ENCODE results near the gene GALNT10. TPM values are rescaled to one million over a fixed set of nuclear protein-coding genes. Genes with fewer than 3 reads are reported as not detected.

The GALNT10 gene
- polyA plus RNA-seq, 1 experiment: 203 TPM

DNA sequence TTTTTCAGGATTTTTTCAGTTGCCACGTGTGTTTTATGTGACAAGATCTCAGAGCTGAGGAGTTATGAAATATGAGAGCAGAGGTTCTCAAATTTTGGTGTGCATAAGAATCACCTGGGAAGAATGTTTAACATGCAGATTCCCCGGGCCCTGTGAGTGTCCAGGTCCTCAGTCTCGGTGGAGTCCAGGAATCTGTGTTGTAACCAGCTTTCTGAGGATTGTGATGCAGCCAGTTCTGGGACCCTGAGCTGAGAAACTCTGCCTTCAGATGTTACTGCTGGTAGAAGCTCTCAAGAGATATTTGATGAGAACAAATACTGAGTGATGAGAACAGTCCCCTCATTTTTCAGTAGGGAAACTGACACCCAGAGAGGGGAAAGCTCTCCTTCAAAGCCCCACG lies 152.4 kb downstream of the GALNT10 start:
- Histone ChIP-seq H3K4me3 (ENCODE audit: low read depth, low read length) (no peak overlapping the region), H3K36me3 (ENCODE audit: control insufficient read depth, insufficient read depth, low read length) (no peaks in the 10 kb centered on the region), H3K27me3 (ENCODE audit: control insufficient read depth, insufficient read depth, low read length) (no peaks in the 10 kb centered on the region)
- TF ChIP-seq, protein P1, sequence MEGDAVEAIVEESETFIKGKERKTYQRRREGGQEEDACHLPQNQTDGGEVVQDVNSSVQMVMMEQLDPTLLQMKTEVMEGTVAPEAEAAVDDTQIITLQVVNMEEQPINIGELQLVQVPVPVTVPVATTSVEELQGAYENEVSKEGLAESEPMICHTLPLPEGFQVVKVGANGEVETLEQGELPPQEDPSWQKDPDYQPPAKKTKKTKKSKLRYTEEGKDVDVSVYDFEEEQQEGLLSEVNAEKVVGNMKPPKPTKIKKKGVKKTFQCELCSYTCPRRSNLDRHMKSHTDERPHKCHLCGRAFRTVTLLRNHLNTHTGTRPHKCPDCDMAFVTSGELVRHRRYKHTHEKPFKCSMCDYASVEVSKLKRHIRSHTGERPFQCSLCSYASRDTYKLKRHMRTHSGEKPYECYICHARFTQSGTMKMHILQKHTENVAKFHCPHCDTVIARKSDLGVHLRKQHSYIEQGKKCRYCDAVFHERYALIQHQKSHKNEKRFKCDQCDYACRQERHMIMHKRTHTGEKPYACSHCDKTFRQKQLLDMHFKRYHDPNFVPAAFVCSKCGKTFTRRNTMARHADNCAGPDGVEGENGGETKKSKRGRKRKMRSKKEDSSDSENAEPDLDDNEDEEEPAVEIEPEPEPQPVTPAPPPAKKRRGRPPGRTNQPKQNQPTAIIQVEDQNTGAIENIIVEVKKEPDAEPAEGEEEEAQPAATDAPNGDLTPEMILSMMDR (IDR thresholded peaks at IDR 0.05; ENCODE audit: insufficient read depth, low read depth, low read length): no peak
- CTCF ChIA-PET: no interaction called here
- POLR2A ChIA-PET: no interaction called here
- no peak for DNase-seq (ENCODE audit: low read depth)

GRCh38 chr5:154344461-154344860 lies 153.9 kb downstream of the GALNT10 start:
- Histone ChIP-seq H3K36me3 (ENCODE audit: control insufficient read depth, insufficient read depth, low read length) (no peaks in the 10 kb centered on the region), H3K27me3 (ENCODE audit: control insufficient read depth, insufficient read depth, low read length) (no peaks in the 10 kb centered on the region), H3K4me3 (ENCODE audit: low read depth, low read length) (no peak overlapping the region)
- POLR2A ChIA-PET: no interaction called here
- TF ChIP-seq, protein P1 (IDR thresholded peaks at IDR 0.05; ENCODE audit: insufficient read depth, low read depth, low read length): no peak
- CTCF ChIA-PET: interaction anchor here (1.0 to 1.3 kb wide), 3 partner anchors 8 to 35 kb away, joined by 3 to 4 read pairs (median 3); no protein-coding TSS in a partner anchor
- DNase-seq (ENCODE audit: low read depth): no peak

GRCh38 chr5:154345255-154345952 lies 154.9 kb downstream of the GALNT10 start:
- TF ChIP-seq, protein P1 (IDR thresholded peaks at IDR 0.05; ENCODE audit: insufficient read depth, low read depth, low read length): no peak
- ChIA-PET CTCF (interaction anchor here (1.0 to 1.3 kb wide), 4 partner anchors 9 to 154 kb away, joined by 3 to 4 read pairs (median 3); no protein-coding TSS in a partner anchor), POLR2A (no interaction called here)
- no peak for DNase-seq (ENCODE audit: low read depth)
- H3K36me3 ChIP-seq (ENCODE audit: control insufficient read depth, insufficient read depth, low read length): no peaks in the 10 kb centered on the region
- H3K27me3 ChIP-seq (ENCODE audit: control insufficient read depth, insufficient read depth, low read length): no peaks in the 10 kb centered on the region
- H3K4me3 ChIP-seq (ENCODE audit: low read depth, low read length): no peak overlapping the region

- ChIA-PET POLR2A (no interaction called here), CTCF (interaction anchor here (1.1 kb wide), 1 partner anchor 155 kb away, joined by 3 read pairs; no protein-coding TSS in a partner anchor)
- no peak overlapping the region for H3K4me3 ChIP-seq (ENCODE audit: low read depth, low read length)
- no peak for DNase-seq (ENCODE audit: low read depth)
- H3K27me3 ChIP-seq (ENCODE audit: control insufficient read depth, insufficient read depth, low read length): no peaks in the 10 kb centered on the region
- no peaks in the 10 kb centered on the region for H3K36me3 ChIP-seq (ENCODE audit: control insufficient read depth, insufficient read depth, low read length)
- TF ChIP-seq, protein P1 (IDR thresholded peaks at IDR 0.05; ENCODE audit: insufficient read depth, low read depth, low read length): no peak
Observed at GRCh38 chr5:154346427-154346826, 155.9 kb downstream of the GALNT10 start.

DNA sequence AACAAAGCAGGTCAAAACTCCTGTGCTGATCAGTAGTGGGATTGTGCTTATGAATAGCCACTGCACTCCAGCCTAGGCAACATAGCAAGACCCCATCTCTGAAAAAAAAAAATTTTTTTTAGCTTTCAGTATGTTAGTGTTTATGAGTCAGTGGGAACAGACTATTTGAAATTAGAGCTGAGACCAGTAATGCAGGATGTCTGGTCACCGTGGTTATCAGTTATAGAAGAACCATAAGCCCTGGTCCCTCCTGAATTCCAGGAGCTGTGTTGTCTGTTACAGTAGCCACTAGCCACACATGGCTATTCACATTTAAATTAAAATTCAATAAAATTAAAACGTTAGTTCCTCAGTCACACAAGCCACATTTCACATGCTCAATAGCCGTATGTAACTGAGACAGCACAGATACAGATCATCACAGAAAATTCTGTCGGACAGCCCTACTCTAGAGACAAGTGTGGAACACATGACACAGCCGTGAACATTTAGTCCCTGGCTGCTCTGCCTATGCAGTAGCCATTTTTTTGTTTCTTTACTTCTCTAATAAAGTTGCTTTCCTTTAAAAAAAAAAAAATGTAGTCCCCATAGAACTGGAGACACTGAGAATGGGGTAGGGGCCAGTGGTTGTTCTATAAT lies 159.2 kb downstream of the GALNT10 start:
- no peak for DNase-seq (ENCODE audit: low read depth)
- H3K27me3 ChIP-seq (ENCODE audit: control insufficient read depth, insufficient read depth, low read length): no peaks in the 10 kb centered on the region
- H3K4me3 ChIP-seq (ENCODE audit: low read depth, low read length): no peak overlapping the region
- CTCF ChIA-PET: interaction anchor here (0.7 to 1.5 kb wide), 3 partner anchors 15 to 55 kb away, joined by 3 read pairs; no protein-coding TSS in a partner anchor
- H3K36me3 ChIP-seq (ENCODE audit: control insufficient read depth, insufficient read depth, low read length): no peaks in the 10 kb centered on the region
- TF ChIP-seq, protein P1 (IDR thresholded peaks at IDR 0.05; ENCODE audit: insufficient read depth, low read depth, low read length): no peak
- POLR2A ChIA-PET: no interaction called here
